C4-2B (cell line): ENCODE measurements around the gene ZNF23.

Experiments used
- H3K27ac ChIP-seq: fragments of 450-650 bp; 2 replicates; pipeline ENCODE4 v1.5.1; 2017
- ZFX ChIP-seq: fragments of 450-650 bp; IDR thresholded peaks from 2 replicates; pipeline ENCODE4 v1.6.1; 2017
- TF ChIP-seq, protein P1 (sequence below): fragments of 450-650 bp; conservative IDR thresholded peaks from 2 replicates; pipeline ENCODE4 v1.5.1; 2017; ENCODE audit warnings: mild to moderate bottlenecking

ZNF23 gene

DNA sequence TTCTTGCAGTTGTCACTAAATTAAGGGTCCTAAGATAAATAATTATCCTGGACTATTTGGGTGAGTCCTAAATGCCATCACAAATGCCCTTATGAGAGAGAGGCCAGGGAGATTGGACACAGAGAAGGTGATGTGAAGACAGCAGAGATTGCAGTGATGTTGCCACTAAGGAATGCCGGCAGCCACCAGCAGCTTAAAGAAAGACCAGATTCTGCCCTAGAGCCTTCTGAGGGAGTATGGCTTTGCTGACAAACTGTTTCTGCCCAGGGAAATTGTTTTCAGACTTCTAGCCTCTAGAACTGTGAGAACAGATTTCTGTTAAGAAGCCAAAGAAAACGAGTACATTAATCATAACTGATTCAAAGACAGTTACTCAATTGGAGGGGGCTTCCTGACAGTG, 10.0 kb upstream of the ZNF23 start:
- TF ChIP-seq ZFX: no peak
- TF ChIP-seq, protein P1, sequence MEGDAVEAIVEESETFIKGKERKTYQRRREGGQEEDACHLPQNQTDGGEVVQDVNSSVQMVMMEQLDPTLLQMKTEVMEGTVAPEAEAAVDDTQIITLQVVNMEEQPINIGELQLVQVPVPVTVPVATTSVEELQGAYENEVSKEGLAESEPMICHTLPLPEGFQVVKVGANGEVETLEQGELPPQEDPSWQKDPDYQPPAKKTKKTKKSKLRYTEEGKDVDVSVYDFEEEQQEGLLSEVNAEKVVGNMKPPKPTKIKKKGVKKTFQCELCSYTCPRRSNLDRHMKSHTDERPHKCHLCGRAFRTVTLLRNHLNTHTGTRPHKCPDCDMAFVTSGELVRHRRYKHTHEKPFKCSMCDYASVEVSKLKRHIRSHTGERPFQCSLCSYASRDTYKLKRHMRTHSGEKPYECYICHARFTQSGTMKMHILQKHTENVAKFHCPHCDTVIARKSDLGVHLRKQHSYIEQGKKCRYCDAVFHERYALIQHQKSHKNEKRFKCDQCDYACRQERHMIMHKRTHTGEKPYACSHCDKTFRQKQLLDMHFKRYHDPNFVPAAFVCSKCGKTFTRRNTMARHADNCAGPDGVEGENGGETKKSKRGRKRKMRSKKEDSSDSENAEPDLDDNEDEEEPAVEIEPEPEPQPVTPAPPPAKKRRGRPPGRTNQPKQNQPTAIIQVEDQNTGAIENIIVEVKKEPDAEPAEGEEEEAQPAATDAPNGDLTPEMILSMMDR: no peak
- no peak overlapping the region for H3K27ac ChIP-seq

DNA sequence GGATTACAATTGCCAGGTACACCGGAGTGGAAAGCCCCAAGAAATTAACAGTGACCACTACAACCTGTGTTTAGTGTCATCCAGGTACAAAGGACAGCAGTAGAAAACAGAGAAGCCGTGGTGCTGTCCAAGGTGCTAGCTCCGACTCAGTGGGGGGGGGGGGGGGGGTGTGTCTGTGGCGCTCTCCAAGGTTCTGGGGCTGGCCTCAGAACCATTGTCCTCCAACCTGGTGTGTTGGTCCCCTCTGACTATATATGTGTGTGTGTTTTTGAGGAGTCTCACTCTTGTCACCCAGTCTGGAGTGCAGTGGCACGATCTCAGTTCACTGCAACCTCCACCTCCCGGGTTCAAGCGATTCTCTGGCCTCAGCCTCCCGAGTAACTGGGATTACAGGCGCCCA, 5.8 kb upstream of the ZNF23 start:
- TF ChIP-seq ZFX: no peak
- TF ChIP-seq, protein P1: no peak
- H3K27ac ChIP-seq: no peak overlapping the region

DNA sequence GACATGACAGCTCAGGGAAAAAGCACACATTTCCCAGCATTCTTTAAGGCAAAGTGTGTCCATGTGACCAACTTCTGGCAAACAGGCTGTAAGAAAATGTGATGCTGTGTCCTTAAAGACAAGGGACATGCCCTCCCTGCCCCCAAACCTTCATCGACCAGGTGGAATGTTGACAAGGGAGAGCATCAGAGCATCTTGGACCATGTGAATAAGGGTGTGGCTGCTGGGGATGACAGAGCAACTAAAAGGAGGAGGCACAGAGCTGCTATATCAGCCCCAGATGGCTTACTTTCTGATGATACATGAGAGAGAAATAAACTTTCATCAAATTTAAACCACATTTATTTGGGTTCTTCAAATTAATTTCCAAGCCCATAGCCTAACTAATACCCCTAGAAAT, 2.2 kb upstream of the ZNF23 start:
- TF ChIP-seq, protein P1: no peak
- TF ChIP-seq ZFX: no peak
- no peak overlapping the region for H3K27ac ChIP-seq

DNA sequence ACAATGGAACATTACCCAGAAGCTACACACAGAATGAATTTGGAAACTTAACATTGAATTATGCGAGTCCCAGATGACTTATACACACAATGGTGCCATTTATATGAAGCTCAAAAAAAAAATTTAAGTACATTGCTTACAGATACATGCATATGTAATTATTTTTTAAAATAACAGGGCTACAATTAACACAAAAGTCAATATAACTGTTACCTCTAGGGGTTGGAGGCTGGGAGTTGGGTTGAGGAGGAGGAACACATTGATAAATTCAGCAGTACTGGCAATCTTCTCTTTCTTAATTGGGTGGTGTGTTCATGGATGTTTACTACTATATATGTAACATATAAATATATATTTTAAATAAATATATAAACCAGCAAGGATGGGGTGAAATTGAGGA, 1.1 kb downstream of the ZNF23 start:
- H3K27ac ChIP-seq: no peak overlapping the region
- TF ChIP-seq, protein P1: no peak
- no peak for TF ChIP-seq ZFX

DNA sequence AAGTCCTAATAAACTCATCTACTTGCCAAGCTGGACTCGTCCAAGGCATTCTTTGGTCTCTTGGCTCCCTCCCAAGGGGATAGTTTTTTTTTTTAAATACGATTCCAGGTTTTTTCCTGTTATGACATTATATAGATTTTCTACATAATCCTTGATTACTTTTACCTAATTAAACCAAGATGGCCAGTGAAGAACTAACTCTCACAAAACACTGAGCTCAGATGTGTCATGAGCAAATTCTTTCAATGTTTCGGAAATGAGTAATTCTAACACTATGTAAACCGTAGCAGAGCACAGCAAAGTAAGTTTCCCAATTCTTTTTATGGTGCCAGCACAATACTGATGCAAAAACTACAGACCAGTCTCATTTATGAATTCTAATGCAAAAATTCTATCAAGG, 1.8 kb downstream of the ZNF23 start:
- H3K27ac ChIP-seq: no peak overlapping the region
- TF ChIP-seq, protein P1: no peak
- no peak for TF ChIP-seq ZFX

DNA sequence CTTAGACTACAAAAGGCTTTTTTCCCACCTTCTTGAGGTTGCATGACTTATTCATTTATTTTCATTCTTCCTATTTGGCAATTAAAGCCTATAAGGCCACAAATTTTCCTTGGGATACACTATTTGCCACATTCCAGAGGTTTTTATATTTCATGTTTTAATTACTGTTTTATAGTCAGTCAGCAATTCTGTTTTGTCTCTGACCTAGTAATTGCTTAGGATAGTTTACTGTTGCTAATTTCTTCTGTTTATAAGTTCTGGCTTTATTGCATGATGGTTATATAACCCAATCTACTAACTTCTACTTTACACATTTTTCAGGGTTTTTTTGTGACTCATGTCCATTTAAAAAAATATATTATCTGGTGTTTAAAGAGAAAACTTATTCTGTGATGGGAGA, 2.5 kb downstream of the ZNF23 start:
- TF ChIP-seq, protein P1: no peak
- TF ChIP-seq ZFX: no peak

DNA sequence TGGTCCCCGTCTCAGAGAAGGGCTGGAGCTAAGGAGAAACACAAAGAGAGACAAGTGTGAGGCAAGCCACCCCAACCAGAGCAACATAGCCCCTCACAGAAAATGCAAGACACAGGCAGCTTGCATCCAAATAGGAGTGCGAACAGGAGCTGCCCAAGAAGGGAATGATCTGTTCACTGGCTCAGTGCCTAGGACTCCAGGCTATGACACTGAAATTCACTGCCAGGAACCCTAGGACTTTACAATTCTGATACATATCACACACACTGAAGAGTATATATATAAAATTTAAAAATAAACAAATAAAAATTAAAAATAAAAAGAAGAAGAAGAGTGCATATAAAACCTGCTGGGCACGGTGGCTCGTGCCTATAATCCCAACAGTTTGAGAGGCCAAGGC, 5.2 kb downstream of the ZNF23 start:
- no peak overlapping the region for H3K27ac ChIP-seq
- TF ChIP-seq ZFX: no peak
- TF ChIP-seq, protein P1: no peak

More for the DNA sequence above, 2.5 kb downstream of the ZNF23 start:
- no peak overlapping the region for H3K27ac ChIP-seq
